ENCODE results near the gene FEZF2.

The FEZF2 gene

DNA sequence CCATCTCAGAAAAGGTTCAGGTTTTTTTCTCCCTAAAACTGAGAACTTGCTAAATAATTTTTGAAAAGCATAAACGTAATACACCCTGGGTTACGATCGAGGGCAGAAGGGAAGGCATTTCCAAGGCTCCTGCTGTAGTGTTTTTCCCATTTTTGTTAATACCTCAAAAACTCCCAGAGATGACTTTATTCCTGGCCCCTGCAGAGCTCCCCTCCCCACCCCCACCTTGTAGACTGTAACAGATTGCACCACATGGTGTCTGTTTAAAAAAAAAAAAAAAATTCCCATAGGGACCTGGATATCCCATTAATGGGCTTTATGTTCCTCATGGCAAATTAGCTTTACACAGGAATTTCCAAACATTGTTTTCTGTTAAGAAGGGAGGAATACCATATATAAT, 38.2 kb downstream of the FEZF2 start:
- DNase-seq (ENCODE audit: low read depth), result no peak
- TF ChIP-seq, protein P1, sequence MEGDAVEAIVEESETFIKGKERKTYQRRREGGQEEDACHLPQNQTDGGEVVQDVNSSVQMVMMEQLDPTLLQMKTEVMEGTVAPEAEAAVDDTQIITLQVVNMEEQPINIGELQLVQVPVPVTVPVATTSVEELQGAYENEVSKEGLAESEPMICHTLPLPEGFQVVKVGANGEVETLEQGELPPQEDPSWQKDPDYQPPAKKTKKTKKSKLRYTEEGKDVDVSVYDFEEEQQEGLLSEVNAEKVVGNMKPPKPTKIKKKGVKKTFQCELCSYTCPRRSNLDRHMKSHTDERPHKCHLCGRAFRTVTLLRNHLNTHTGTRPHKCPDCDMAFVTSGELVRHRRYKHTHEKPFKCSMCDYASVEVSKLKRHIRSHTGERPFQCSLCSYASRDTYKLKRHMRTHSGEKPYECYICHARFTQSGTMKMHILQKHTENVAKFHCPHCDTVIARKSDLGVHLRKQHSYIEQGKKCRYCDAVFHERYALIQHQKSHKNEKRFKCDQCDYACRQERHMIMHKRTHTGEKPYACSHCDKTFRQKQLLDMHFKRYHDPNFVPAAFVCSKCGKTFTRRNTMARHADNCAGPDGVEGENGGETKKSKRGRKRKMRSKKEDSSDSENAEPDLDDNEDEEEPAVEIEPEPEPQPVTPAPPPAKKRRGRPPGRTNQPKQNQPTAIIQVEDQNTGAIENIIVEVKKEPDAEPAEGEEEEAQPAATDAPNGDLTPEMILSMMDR (conservative IDR thresholded peaks at IDR 0.05; ENCODE audit: low read depth, low read length), result no peak
- no peak overlapping the region for H3K4me3 ChIP-seq (ENCODE audit: low read length)

DNA sequence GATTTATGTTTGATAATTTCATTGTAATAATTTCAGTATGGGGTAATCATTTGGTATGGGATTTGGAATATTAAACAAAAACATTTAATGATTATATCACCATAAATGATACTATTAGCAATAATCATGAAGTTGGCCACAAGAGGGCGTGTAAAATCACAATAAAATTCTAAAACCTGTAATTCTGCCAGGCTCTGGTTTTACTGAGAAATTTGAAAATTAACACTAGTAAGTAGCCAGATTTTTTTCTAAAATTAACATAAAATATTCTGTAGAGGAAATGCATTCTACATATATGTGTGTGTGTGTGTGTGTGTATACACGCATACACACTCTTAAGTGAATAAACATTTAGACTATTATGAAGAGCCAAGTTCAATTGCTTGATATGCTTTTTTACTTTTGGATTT, 40.5 kb downstream of the FEZF2 start:
- DNase-seq (ENCODE audit: low read depth), result no peak
- no peak overlapping the region for H3K4me3 ChIP-seq (ENCODE audit: low read length)
- TF ChIP-seq, protein P1 (conservative IDR thresholded peaks at IDR 0.05; ENCODE audit: low read depth, low read length), result peak; percentile 48

DNA sequence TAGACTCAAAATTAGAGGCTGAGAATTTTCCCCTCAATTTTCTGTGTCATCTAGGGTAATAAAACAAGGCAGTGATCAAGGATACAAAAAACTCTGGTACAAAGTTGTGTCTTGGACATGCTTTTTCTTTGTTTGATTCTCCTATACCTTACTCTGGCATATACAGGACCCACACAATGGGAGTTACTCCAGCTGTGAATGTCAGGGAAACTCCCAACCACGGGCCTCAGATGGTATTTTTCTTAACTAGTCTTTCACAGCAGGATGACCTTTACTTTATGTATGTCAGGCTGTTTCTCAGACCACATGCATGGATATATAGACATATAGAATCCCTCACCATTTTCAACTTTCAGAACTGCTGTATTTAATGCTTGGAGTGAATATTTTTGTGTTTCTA, 41.3 kb downstream of the FEZF2 start:
- no peak for DNase-seq (ENCODE audit: low read depth)
- TF ChIP-seq, protein P1 (conservative IDR thresholded peaks at IDR 0.05; ENCODE audit: low read depth, low read length), result no peak

DNA sequence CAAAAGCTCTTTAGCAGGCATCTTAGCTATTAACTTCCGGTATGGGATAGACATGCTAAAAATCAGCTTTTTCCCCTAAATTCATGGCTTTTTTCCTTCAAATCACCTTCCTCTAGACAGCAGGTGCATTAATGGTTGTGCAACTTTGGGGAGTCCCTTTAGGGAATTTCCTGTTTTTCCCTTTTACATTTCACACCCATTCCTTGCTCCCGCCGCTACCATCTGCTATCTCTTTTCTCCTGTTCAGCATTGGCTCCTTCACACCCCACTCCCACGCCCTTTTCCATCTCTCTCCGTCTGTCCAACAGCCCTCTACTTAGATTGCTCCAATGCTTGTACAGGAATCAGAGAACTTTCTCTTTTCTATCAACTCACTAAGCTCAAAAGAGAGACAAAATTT, 43.4 kb downstream of the FEZF2 start:
- no peak overlapping the region for H3K4me3 ChIP-seq (ENCODE audit: low read length)
- TF ChIP-seq, protein P1 (conservative IDR thresholded peaks at IDR 0.05; ENCODE audit: low read depth, low read length), result no peak
- no peak for DNase-seq (ENCODE audit: low read depth)

More for the DNA sequence above, 41.3 kb downstream of the FEZF2 start:
- H3K4me3 ChIP-seq (ENCODE audit: low read length), result no peak overlapping the region

DNA sequence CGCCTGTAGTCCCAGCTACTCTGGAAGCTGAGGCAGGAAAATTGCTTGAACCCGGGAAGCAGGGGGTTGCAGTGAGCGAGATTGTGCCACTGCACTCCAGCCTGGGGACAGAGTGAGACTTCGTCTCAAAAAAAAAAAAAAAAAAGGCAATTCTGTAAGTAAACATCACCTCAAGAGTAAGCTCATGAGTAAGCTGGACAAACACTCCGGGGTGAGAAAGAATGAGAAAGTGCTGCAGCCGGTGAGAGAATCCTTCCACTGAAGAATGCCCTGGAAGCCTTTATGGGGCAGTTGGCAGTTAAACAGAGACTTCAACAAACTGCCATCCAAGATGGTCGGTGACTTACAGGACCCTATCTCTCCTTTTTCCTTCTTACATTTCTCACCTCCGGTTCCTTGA, 47.5 kb downstream of the FEZF2 start:
- TF ChIP-seq, protein P1 (conservative IDR thresholded peaks at IDR 0.05; ENCODE audit: low read depth, low read length), result no peak
- no peak for DNase-seq (ENCODE audit: low read depth)
- no peak overlapping the region for H3K4me3 ChIP-seq (ENCODE audit: low read length)

DNA sequence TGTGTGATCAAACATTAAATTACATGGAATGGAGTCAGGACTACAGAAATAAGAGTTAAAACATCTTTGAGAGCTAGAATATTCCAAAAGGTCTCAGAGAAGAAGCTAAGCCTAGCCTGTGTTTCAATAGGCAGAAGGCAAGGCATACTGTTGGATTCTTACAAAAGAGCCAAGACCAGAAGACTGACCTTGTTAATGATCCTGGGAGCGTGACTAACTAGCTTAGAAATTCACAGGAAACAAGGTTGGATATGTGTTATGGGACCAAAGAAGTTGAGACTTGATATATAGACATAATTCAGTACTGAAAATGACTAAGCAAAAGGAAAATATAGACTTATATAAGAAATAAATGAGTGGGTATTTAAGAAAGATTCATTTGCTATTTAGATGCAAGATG, 50.1 kb downstream of the FEZF2 start:
- DNase-seq (ENCODE audit: low read depth), result no peak
- H3K4me3 ChIP-seq (ENCODE audit: low read length), result no peak overlapping the region
- TF ChIP-seq, protein P1 (conservative IDR thresholded peaks at IDR 0.05; ENCODE audit: low read depth, low read length), result no peak

All from retinal pigment epithelial cell (primary cell).